BLaER1 (cell line): Measurements from ENCODE around the gene MCIDAS.

Experiments used
- H3K27ac ChIP-seq: shearing (Covaris generic); formaldehyde crosslinking; 2 replicates; pipeline ENCODE4 v1.8.1; 2022
- H3K27me3 ChIP-seq: shearing (Covaris generic); formaldehyde crosslinking; 2 replicates; pipeline ENCODE4 v1.8.1; 2022
- H3K36me3 ChIP-seq: shearing (Covaris generic); formaldehyde crosslinking; 2 replicates; pipeline ENCODE4 v1.8.1; 2022
- H3K4me1 ChIP-seq: shearing (Covaris generic); formaldehyde crosslinking; 2 replicates; pipeline ENCODE4 v1.8.1; 2022
- H3K4me2 ChIP-seq: shearing (Covaris generic); formaldehyde crosslinking; 2 replicates; pipeline ENCODE4 v1.8.1; 2022
- H3K4me3 ChIP-seq: shearing (Covaris generic); formaldehyde crosslinking; 2 replicates; pipeline ENCODE4 v1.8.1; 2022
- H3K9ac ChIP-seq: shearing (Covaris generic); formaldehyde crosslinking; 2 replicates; pipeline ENCODE4 v1.8.1; 2022
- H3K9me3 ChIP-seq: shearing (Covaris generic); formaldehyde crosslinking; 2 replicates; pipeline ENCODE4 v1.8.1; 2022
- H4K20me1 ChIP-seq: shearing (Covaris generic); formaldehyde crosslinking; 2 replicates; pipeline ENCODE4 v1.8.1; 2022
- Cebpa-rat ChIP-seq: shearing (Covaris generic); IDR thresholded peaks from 2 replicates; pipeline ENCODE4 v1.8.1; 2022

The MCIDAS gene

GRCh38 chr5:55232271-55232984 is 5.3 kb upstream of the MCIDAS start:
- Histone ChIP-seq H3K27me3 (peaks cover 80% of the 10 kb centered on the region), H3K4me2 (peak overlapping the region; percentile 97), H3K27ac (no peak overlapping the region), H3K4me3 (peak overlapping the region; percentile 69), H3K36me3 (no peaks in the 10 kb centered on the region), H3K9me3 (no peaks in the 10 kb centered on the region), H3K9ac (no peak overlapping the region), H4K20me1 (peaks cover 68% of the 10 kb centered on the region), H3K4me1 (peaks cover 34% of the 10 kb centered on the region)
- no peak for TF ChIP-seq Cebpa-rat

DNA sequence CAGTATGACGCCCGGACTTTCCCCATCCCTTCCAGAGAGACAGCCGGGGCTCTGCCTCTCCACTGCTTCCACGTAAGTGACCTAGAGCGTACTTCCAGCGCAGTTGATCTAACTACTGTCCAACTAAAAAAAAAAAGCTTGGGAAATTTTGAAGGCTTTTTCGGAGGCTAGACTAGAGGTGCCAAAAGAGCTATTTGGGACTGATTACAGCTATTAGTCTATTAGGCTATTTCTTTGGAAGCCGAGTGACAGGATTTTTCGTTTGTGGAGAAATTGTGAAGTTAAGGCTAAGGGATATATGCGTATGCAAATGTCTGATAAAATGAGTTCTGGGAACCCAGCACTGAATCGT is 4.8 kb upstream of the MCIDAS start:
- peaks cover 73% of the 10 kb centered on the region for H4K20me1 ChIP-seq

DNA sequence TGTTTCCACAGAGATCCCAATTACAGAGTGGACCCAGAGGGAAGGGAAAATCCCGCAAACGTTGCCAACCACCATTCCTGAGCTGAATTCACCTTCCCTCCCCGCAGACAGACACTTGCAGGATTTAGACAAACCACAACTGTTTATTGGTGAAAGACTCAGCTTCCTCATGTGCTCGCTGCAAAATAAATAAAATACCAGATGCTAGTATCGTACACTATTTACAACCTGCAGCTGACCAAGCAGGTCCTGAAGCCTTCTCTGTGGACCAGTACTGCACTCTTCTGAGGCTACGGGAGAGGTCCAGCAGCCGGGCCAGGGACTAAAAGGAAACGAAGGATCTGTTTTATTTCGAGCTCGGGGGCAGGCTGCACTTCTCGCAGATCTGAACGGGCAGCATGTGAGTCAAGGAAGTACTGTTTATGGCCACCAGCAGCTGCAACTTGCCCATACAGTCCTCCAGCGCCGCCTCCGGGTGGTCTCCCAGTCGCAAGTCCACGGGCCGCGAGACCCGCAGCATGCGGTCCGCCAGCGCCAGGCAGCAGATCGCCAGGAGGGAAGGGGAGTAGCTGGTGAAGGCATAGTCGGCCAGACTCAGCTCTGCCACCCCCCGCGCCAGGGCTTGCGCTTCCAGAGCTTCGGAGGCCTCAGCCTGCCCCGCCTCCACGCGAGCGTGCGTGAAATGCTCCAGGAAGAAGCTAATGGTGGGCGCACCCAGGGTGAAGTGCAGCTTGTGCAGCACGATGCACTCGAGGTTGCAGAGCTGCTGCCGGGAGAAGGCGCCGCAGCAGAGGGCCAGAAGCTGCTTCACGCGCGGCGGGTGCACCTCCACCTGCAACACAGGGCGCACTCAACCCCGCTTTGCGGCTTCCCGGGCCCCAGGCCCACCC is 4.2 kb upstream of the MCIDAS start:
- Histone ChIP-seq H4K20me1 (peaks cover 79% of the 10 kb centered on the region), H3K27me3 (peaks cover 91% of the 10 kb centered on the region), H3K4me2 (peak overlapping the region; percentile 23; the same call in 1 of the 2 replicates), H3K4me1 (peaks cover 46% of the 10 kb centered on the region), H3K27ac (no peak overlapping the region), H3K36me3 (no peaks in the 10 kb centered on the region), H3K9me3 (no peaks in the 10 kb centered on the region), H3K9ac (no peak overlapping the region), H3K4me3 (no peak overlapping the region)
- TF ChIP-seq Cebpa-rat, result no peak

More for the DNA sequence above, 4.8 kb upstream of the MCIDAS start:
- Histone ChIP-seq H3K4me2 (peak overlapping the region; percentile 97), H3K4me3 (no peak overlapping the region), H3K36me3 (no peaks in the 10 kb centered on the region), H3K9ac (no peak overlapping the region), H3K4me1 (peaks cover 39% of the 10 kb centered on the region), H3K27ac (no peak overlapping the region), H3K27me3 (peaks cover 85% of the 10 kb centered on the region), H3K9me3 (no peaks in the 10 kb centered on the region)
- no peak for TF ChIP-seq Cebpa-rat

DNA sequence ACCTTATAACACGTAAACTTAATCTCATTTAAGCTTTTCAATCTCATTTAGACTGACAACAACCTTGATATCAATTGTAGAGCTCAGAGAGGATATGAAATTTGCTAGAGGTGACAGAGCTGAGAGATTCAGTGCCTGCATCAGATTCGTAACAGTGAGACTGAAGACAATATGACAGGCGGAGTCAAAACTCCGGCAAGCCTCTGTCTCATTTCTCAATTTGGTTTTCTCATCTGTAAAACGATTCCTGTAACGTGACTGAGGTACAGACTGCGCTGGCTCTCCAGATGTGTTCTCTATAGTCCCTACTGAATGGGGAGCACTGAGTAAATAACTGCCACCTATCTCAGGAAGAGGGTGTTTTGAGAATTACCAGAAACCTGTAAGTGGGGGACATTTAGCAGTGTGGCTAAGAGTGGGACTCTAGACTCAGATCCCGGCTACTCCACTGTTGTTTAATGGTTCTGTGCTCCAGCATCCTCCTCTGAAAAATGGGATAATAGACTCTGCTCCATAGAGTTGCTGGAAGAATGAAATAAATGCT is 3.0 kb upstream of the MCIDAS start:
- no peak for TF ChIP-seq Cebpa-rat
- Histone ChIP-seq H3K27me3 (peaks cover 100% of the 10 kb centered on the region), H3K27ac (no peak overlapping the region), H3K4me2 (no peak overlapping the region), H4K20me1 (peaks cover 90% of the 10 kb centered on the region), H3K9ac (no peak overlapping the region), H3K9me3 (no peaks in the 10 kb centered on the region), H3K4me3 (no peak overlapping the region), H3K4me1 (peaks cover 48% of the 10 kb centered on the region), H3K36me3 (no peaks in the 10 kb centered on the region)

- no peak for TF ChIP-seq Cebpa-rat
- no peak overlapping the region for H3K27ac ChIP-seq
- H3K4me1 ChIP-seq, result peaks cover 32% of the 10 kb centered on the region
- peak overlapping the region; percentile 99 for H3K4me2 ChIP-seq
- peaks cover 11% of the 10 kb centered on the region for H3K9me3 ChIP-seq
- peaks cover 79% of the 10 kb centered on the region for H4K20me1 ChIP-seq
- H3K27me3 ChIP-seq, result peaks cover 100% of the 10 kb centered on the region
- H3K36me3 ChIP-seq, result no peaks in the 10 kb centered on the region
- H3K9ac ChIP-seq, result no peak overlapping the region
- H3K4me3 ChIP-seq, result peak overlapping the region; percentile 65
These were observed 732 bp upstream of the MCIDAS start for GRCh38 chr5:55227664-55228430.

DNA sequence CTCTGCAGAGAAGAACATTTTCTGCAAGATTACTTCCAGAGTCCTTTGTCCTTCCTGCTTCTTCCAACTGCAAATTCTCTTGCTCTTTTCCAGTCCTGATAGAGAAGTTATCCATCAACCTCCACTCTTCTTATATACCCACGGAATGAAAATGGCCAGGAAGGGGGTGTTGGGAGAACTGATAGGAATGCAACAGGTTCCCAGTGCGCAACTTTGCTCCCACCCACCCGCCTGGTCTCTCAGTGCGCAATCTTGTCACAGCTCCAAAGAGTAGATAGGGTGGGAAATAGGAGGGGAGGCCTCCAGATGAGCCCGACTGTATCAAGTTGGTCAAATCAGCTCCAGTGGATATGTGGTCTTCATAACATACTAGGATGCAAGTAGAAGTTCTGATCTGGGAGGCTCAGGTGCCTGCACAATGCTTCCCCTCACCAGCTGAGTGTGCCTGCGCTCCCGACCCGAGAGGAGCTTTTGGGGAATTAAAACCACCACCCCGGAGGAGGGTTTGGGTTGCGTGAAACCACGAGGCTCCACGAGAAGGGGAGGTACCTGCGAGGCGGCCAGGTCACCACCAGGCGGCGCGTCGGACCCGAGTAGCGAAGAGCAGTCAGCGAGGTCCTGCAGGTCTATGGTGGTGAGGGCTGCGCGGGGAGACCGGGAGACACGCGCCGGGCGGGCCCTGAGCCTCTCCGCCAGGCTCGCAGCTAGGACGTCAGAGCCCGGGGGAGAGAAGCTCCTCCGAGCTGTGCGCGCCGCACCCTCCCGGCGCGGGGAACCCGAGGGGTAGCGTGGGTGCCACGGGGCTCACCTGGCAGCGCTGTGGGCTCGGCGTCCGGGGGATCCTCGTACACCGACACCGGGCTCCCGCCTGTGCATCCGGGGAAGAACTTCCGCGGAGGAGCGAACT is 835 bp downstream of the MCIDAS start:
- no peak overlapping the region for H3K27ac ChIP-seq
- peak overlapping the region; percentile 65 for H3K4me3 ChIP-seq
- peaks cover 27% of the 10 kb centered on the region for H3K9me3 ChIP-seq
- peaks cover 19% of the 10 kb centered on the region for H3K4me1 ChIP-seq
- peaks cover 100% of the 10 kb centered on the region for H3K27me3 ChIP-seq
- H3K36me3 ChIP-seq, result peaks cover 6% of the 10 kb centered on the region; the same call in 1 of the 2 replicates
- no peak overlapping the region for H3K9ac ChIP-seq
- peak overlapping the region; percentile 99 for H3K4me2 ChIP-seq
- H4K20me1 ChIP-seq, result peaks cover 63% of the 10 kb centered on the region
- no peak for TF ChIP-seq Cebpa-rat

GRCh38 chr5:55225346-55225745 is 1.8 kb downstream of the MCIDAS start:
- Histone ChIP-seq H4K20me1 (peaks cover 54% of the 10 kb centered on the region), H3K27me3 (peaks cover 100% of the 10 kb centered on the region)

DNA sequence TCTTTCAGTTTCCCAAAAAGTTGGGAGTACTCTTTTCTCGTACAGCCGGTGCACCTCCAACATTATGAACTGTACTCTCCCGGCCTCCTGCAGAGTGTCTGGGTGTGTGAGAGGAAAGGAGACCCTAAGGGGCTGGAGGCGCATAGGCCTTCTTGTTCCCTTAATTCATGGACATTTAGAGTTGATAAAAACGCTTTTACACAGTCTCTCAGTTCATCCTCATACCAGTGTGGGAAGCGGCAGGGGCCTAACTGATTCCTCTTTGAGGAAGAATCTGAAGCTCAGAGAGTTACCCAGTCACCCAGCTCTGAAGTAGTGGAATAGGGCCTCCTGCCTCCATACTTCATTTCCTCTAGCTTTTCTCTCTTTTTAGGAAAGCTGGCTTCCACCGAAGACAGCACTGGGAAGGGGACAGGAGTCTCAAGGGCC is 3.3 kb downstream of the MCIDAS start:
- no peak overlapping the region for H3K4me2 ChIP-seq
- H3K9ac ChIP-seq, result no peak overlapping the region
- no peak overlapping the region for H3K27ac ChIP-seq
- peaks cover 16% of the 10 kb centered on the region for H3K4me1 ChIP-seq
- peaks cover 39% of the 10 kb centered on the region for H4K20me1 ChIP-seq
- H3K9me3 ChIP-seq, result peaks cover 38% of the 10 kb centered on the region
- H3K36me3 ChIP-seq, result peaks cover 6% of the 10 kb centered on the region; the same call in 1 of the 2 replicates
- H3K27me3 ChIP-seq, result peaks cover 89% of the 10 kb centered on the region
- TF ChIP-seq Cebpa-rat, result no peak
- 0 out of 2 replicates have a peak overlapping the region, but pooled peaks have one; percentile 6 for H3K4me3 ChIP-seq

More at GRCh38 chr5:55225346-55225745, 1.8 kb downstream of the MCIDAS start:
- no peak overlapping the region for H3K4me3 ChIP-seq
- H3K4me2 ChIP-seq, result no peak overlapping the region
- H3K9ac ChIP-seq, result no peak overlapping the region
- peaks cover 6% of the 10 kb centered on the region; the same call in 1 of the 2 replicates for H3K36me3 ChIP-seq
- peaks cover 16% of the 10 kb centered on the region for H3K4me1 ChIP-seq
- H3K27ac ChIP-seq, result no peak overlapping the region
- no peak for TF ChIP-seq Cebpa-rat
- peaks cover 36% of the 10 kb centered on the region for H3K9me3 ChIP-seq
